ENCODE results near the gene PDZRN3.

Gene PDZRN3

DNA sequence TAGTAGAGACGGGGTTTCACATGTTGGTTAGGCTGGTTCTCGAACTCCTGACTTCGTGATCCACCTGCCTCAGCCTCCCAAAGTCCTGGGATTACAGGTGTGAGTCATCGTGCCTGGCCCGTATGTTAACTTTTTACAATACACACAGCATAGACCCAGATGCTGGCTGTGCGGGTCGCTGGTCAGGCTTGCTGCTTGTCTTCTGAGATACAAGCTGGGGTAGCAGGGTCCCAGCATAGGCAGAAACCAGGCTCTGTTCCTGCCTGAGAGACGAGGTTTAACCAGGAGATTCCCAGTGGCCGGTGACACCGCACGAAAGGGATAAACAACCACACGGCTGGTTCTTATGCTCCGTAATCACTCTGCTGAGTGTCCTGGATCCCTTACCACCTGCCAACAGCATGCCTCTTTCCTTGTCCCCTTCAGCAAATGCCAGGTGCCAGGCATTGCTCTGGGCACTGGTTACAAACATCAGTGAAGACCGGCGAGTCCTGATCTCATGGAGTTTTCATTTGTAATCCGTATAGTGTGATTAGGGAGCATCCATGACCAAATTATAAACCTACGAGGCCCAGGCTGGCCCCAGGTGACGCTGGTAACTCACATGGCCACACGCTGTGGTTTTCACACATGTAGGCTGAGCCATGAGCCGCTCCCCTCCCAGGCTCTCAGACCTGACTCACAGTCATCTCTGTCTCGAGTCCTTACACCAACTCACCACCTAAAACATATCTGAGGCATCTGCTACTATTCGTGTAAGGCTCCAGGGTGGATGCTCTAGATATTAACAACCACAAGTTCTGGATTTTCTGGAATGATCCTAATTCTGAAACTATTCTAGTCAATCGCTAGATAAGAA, 125.7 kb downstream of the PDZRN3 start:
- ChIA-PET CTCF (interaction anchor here (1.3 to 4.7 kb wide), 4 partner anchors 9 to 398 kb away, joined by 3 to 101 read pairs (median 19); no protein-coding TSS in a partner anchor), POLR2A (no interaction called here)

DNA sequence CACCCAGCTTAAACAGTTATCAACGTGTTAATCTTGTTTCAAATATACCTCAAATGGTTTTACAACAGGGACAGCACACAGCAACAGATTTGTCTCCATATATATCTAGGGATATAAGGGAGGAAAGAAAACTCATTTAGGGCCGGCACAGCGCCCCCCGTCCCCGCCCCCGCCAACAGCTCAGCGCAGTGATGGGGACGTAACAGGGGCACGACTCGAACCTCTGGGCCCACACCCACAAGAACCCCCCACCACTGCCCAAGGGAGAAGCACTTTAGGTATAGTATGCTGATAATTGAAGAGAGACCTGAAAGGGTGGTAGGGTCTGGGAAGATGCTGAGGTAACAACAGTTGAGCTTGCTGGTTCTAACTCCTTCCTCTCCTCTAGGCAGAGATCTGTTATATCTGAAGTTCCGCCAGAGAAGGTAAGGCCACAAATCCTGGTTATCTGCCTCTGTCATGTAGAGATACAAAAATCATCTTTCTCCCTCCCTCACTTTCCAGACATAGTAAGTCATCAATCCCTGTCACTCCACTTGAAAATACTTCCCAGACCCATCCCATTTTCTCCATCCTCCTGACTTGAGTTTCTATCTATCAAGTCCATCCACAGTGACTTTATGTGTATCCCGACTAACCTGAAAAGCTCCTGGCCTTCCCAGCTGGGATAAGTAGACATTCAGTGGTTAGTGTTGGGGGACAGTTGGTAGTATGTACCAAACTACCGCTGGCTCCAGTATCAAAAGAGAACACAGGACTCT, 126.9 kb downstream of the PDZRN3 start:
- H3K4me3 ChIP-seq (ENCODE audit: low read depth, low read length) = no peak overlapping the region
- POLR2A ChIA-PET = no interaction called here
- TF ChIP-seq, protein P1, sequence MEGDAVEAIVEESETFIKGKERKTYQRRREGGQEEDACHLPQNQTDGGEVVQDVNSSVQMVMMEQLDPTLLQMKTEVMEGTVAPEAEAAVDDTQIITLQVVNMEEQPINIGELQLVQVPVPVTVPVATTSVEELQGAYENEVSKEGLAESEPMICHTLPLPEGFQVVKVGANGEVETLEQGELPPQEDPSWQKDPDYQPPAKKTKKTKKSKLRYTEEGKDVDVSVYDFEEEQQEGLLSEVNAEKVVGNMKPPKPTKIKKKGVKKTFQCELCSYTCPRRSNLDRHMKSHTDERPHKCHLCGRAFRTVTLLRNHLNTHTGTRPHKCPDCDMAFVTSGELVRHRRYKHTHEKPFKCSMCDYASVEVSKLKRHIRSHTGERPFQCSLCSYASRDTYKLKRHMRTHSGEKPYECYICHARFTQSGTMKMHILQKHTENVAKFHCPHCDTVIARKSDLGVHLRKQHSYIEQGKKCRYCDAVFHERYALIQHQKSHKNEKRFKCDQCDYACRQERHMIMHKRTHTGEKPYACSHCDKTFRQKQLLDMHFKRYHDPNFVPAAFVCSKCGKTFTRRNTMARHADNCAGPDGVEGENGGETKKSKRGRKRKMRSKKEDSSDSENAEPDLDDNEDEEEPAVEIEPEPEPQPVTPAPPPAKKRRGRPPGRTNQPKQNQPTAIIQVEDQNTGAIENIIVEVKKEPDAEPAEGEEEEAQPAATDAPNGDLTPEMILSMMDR (IDR thresholded peaks at IDR 0.05; ENCODE audit: insufficient read depth, low read length, missing control alignments) = no peak
- DNase-seq (ENCODE audit: low read depth, low spot score) = no peak
- CTCF ChIA-PET = interaction anchor here (1.1 to 2.8 kb wide), 4 partner anchors 10 to 397 kb away, joined by 3 to 18 read pairs (median 4); no protein-coding TSS in a partner anchor

More for the DNA sequence above, 125.7 kb downstream of the PDZRN3 start:
- TF ChIP-seq, protein P1 (IDR thresholded peaks at IDR 0.05; ENCODE audit: insufficient read depth, low read length, missing control alignments) = no peak
- no peak overlapping the region for H3K4me3 ChIP-seq (ENCODE audit: low read depth, low read length)
- no peak for DNase-seq (ENCODE audit: low read depth, low spot score)

DNA sequence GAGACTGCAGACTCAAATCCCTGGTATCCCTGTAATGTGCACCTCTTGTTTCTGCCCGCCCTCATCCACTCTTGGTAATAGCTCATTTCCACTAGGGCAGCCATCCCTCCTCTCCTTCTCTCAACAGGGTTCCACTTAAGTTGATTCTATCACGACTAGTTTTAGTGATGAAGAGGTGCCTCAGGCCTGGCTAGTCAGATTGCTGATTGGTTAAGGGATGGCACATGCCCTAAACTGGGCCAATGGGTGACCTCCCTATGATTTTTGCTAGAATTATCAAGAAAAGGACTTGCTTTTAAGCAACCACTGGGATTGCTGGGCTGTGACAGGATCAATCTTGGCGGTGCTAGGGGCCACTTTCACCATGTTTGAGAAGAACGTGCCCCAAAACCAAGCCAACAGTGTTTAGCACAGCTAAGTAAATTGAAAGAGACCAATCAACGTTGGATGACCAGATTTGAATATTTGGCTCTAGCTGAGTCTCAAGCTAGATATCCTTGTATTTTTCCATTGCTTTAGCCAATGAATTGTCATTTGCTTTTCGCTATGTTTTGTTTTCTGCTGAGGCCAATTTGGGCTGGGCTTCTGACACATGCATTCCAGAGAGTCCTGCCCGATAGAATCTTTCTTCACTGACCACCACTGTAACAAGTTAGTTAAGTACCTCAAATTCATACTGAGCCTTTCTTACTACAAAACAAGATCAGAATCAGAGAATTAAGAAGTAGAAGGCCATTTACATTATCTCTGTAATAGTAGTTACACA, 131.0 kb downstream of the PDZRN3 start:
- CTCF ChIA-PET = interaction anchor here (0.9 to 2.3 kb wide), 7 partner anchors 8 to 393 kb away, joined by 3 to 22 read pairs (median 12); no protein-coding TSS in a partner anchor
- no peak overlapping the region for H3K4me3 ChIP-seq (ENCODE audit: low read depth, low read length)
- TF ChIP-seq, protein P1 (IDR thresholded peaks at IDR 0.05; ENCODE audit: insufficient read depth, low read length, missing control alignments) = no peak
- no peak for DNase-seq (ENCODE audit: low read depth, low spot score)
- POLR2A ChIA-PET = interaction anchor here (1.4 kb wide), 1 partner anchor 130 kb away, joined by 4 read pairs; no protein-coding TSS in a partner anchor

DNA sequence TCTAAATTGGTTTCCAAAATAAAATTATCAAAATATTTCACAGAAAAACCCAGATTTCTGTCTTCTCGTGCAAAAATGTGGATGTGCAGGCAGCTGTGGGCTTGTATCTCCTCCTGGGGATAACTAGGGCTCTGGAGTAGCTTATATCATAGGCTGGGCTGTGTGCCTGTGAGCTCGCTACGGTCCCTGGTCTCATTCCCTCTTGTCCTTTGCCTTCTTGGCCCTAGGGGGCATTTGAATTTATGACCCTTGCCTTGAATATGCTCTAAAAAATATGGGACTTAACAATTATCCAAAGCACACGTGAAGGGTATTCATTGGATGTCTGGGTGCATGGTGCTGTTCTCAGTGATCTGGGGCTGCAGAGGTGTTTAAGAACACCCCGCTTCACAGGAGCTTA, 132.6 kb downstream of the PDZRN3 start:
- DNase-seq (ENCODE audit: low read depth, low spot score) = no peak
- no peak overlapping the region for H3K4me3 ChIP-seq (ENCODE audit: low read depth, low read length)
- TF ChIP-seq, protein P1 (IDR thresholded peaks at IDR 0.05; ENCODE audit: insufficient read depth, low read length, missing control alignments) = no peak
- ChIA-PET CTCF (interaction anchor here (0.6 to 2.9 kb wide), 4 partner anchors 10 to 59 kb away, joined by 3 to 9 read pairs (median 4); no protein-coding TSS in a partner anchor), POLR2A (no interaction called here)

DNA sequence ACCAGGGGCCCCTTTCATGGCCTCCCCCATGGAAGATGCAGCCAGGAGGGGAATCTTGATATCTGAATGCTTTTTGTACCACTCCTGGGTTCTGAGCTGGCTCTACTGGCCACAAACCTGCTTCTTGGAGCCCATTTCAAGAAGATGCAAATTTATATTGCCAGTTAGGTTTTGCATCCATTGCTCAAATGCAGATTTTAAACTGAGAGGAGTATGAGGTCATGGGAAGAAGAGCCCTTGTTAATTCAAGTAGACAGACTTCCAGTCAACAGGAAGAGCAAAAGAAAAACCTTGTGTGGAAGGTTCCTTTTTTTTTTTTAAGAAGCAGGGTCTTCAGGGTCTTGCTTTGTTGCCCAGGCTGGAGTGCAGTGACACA, 133.5 kb downstream of the PDZRN3 start:
- TF ChIP-seq, protein P1 (IDR thresholded peaks at IDR 0.05; ENCODE audit: insufficient read depth, low read length, missing control alignments) = no peak
- CTCF ChIA-PET = interaction anchor here (1.0 to 2.9 kb wide), 4 partner anchors 9 to 17 kb away, joined by 3 to 9 read pairs (median 6); no protein-coding TSS in a partner anchor
- POLR2A ChIA-PET = no interaction called here
- no peak for DNase-seq (ENCODE audit: low read depth, low spot score)
- H3K4me3 ChIP-seq (ENCODE audit: low read depth, low read length) = no peak overlapping the region

Measured in AG04449 (cell line).